ENCODE data around the gene USP28. TPM values are rescaled to one million over a fixed set of nuclear protein-coding genes. Genes with fewer than 3 reads are reported as not detected.

Gene USP28
- total RNA-seq, 4 donors from 2014 or later = 5.3 to 43.3 (median 22.4) TPM

- TF ChIP-seq POLR2A (IDR thresholded peaks at IDR 0.05) (no peak), CTCF (IDR thresholded peaks at IDR 0.05) (no peak)
- intact Hi-C loops (cut with DNase I; ENCODE audit: low total_unique reads) = no loop called here
- Histone ChIP-seq H3K9me3 (no peaks in the 10 kb centered on the region), H3K4me3 (no peak overlapping the region), H3K27ac (no peak overlapping the region), H3K27me3 (no peaks in the 10 kb centered on the region), H3K36me3 (no peaks in the 10 kb centered on the region), H3K4me1 (no peaks in the 10 kb centered on the region)
- no peak for DNase-seq
These were observed 31.8 kb upstream of the USP28 start for GRCh38 chr11:113907152-113907551.

GRCh38 chr11:113906516-113906915, 31.1 kb upstream of the USP28 start:
- no peaks in the 10 kb centered on the region for H3K9me3 ChIP-seq
- no peak for TF ChIP-seq POLR2A (IDR thresholded peaks at IDR 0.05)
- no peak for TF ChIP-seq CTCF (IDR thresholded peaks at IDR 0.05)
- no peak overlapping the region for H3K4me3 ChIP-seq
- no peak for DNase-seq
- H3K27me3 ChIP-seq = no peaks in the 10 kb centered on the region
- no peak overlapping the region for H3K27ac ChIP-seq
- H3K4me1 ChIP-seq = no peaks in the 10 kb centered on the region
- H3K36me3 ChIP-seq = no peaks in the 10 kb centered on the region
- intact Hi-C loops (cut with DNase I; ENCODE audit: low total_unique reads) = no loop called here

- TF ChIP-seq POLR2A (IDR thresholded peaks at IDR 0.05) = no peak
- TF ChIP-seq CTCF (IDR thresholded peaks at IDR 0.05) = no peak
- no peaks in the 10 kb centered on the region for H3K9me3 ChIP-seq
- H3K27ac ChIP-seq = no peak overlapping the region
- no peaks in the 10 kb centered on the region for H3K36me3 ChIP-seq
- DNase-seq = no peak
- H3K27me3 ChIP-seq = no peaks in the 10 kb centered on the region
- no peaks in the 10 kb centered on the region for H3K4me1 ChIP-seq
- H3K4me3 ChIP-seq = no peak overlapping the region
- intact Hi-C loops (cut with DNase I; ENCODE audit: low total_unique reads) = no loop called here
These were observed 30.7 kb upstream of the USP28 start for GRCh38 chr11:113906038-113906437.

GRCh38 chr11:113904379-113905101, 29.2 kb upstream of the USP28 start, which contains the start of gene HTR3B:
Gene HTR3B, plus strand, starts transcription at chr11:113904796. Its CDS starts 138 bp downstream, at chr11:113904934.
- H3K36me3 ChIP-seq = no peaks in the 10 kb centered on the region
- intact Hi-C loops (cut with DNase I; ENCODE audit: low total_unique reads) = no loop called here
- TF ChIP-seq CTCF (IDR thresholded peaks at IDR 0.05) (no peak), POLR2A (IDR thresholded peaks at IDR 0.05) (no peak)
- H3K4me1 ChIP-seq = no peaks in the 10 kb centered on the region
- H3K4me3 ChIP-seq = no peak within 1 kb of the TSS
- no peaks in the 10 kb centered on the region for H3K27me3 ChIP-seq
- H3K9me3 ChIP-seq = no peaks in the 10 kb centered on the region
- DNase-seq = no peak
- H3K27ac ChIP-seq = no peak within 1 kb of the TSS

GRCh38 chr11:113901141-113901540, 25.8 kb upstream of the USP28 start:
- H3K36me3 ChIP-seq = no peaks in the 10 kb centered on the region
- TF ChIP-seq CTCF (IDR thresholded peaks at IDR 0.05) = no peak
- TF ChIP-seq POLR2A (IDR thresholded peaks at IDR 0.05) = no peak
- DNase-seq = no peak
- intact Hi-C loops (cut with DNase I; ENCODE audit: low total_unique reads) = no loop called here
- H3K4me3 ChIP-seq = no peak overlapping the region
- no peaks in the 10 kb centered on the region for H3K4me1 ChIP-seq
- H3K27me3 ChIP-seq = no peaks in the 10 kb centered on the region
- no peak overlapping the region for H3K27ac ChIP-seq
- no peaks in the 10 kb centered on the region for H3K9me3 ChIP-seq
